IMR-90 (cell line): ENCODE results near the gene ST8SIA2. TPM values are rescaled to one million over a fixed set of nuclear protein-coding genes. Genes with fewer than 3 reads are reported as not detected.

Experiments used
- ATAC-seq: fragments of 200-7000 bp; cut with Tn5 transposase; 2 replicates; pipeline ENCODE4 v1.9.1; 2020; ENCODE audit warnings: low read depth, mild to moderate bottlenecking, moderate library complexity
- BruUV-seq: library from RNA; stranded (reverse); fragments of 400-500 nt; replicated peaks from 2 replicates; lab custom pipeline; 2021; lab: Mats Ljungman, UMichigan
- CTCF ChIA-PET: fragments of 300-600 bp; formaldehyde crosslinking; extraction: SDS; loops from one replicate; lab custom pipeline; 2021; ENCODE audit warnings: antibody characterized with exemption; lab: Yijun Ruan, JAX
- POLR2A ChIA-PET: fragments of 300-600 bp; sonication (Branson Sonifier 250); formaldehyde crosslinking; loops from one replicate; lab custom pipeline; 2022; ENCODE audit warnings: antibody characterized with exemption; ENCODE audit not compliant: unreplicated experiment; lab: Charles Lee
- DNase-seq: peaks from one replicate; pipeline ENCODE4 v3.0.0; 2013
- H2AFZ ChIP-seq: replicated peaks from 2 replicates; pipeline ENCODE3; 2013; ENCODE audit warnings: low read length, mild to moderate bottlenecking; ENCODE audit not compliant: poor library complexity
- H2AK5ac ChIP-seq: 2 replicates; pipeline ENCODE4 v1.6.1; 2013; ENCODE audit warnings: low read depth, low read length, inconsistent platforms
- H2AK9ac ChIP-seq: replicated peaks from 2 replicates; pipeline ENCODE3; 2013; ENCODE audit warnings: mild to moderate bottlenecking, low read depth, low read length, moderate library complexity; ENCODE audit not compliant: poor library complexity
- H2BK120ac ChIP-seq: 2 replicates; pipeline ENCODE4 v1.6.1; 2013; ENCODE audit warnings: low read depth, low read length, inconsistent platforms
- H2BK15ac ChIP-seq: 3 replicates; pipeline ENCODE4 v1.6.1; 2013; ENCODE audit warnings: low read depth, low read length, inconsistent platforms
- H2BK20ac ChIP-seq: 2 replicates; pipeline ENCODE4 v1.6.1; 2013; ENCODE audit warnings: low read depth, mild to moderate bottlenecking, inconsistent platforms, low read length, moderate library complexity
- H2BK5ac ChIP-seq: 2 replicates; pipeline ENCODE4 v1.6.1; 2013; ENCODE audit warnings: mild to moderate bottlenecking, low read depth, low read length, inconsistent platforms; ENCODE audit not compliant: poor library complexity, severe bottlenecking
- H3K14ac ChIP-seq: replicated peaks from 2 replicates; pipeline ENCODE4 v1.6.1; 2013; ENCODE audit warnings: low read depth, low read length, inconsistent platforms
- H3K18ac ChIP-seq: 2 replicates; pipeline ENCODE4 v1.6.1; 2013; ENCODE audit warnings: low read depth, low read length, control low read depth
- H3K23ac ChIP-seq: 2 replicates; pipeline ENCODE4 v1.6.1; 2013; ENCODE audit warnings: low read depth, low read length, inconsistent platforms
- H3K27ac ChIP-seq: 2 replicates; pipeline ENCODE4 v1.5.1; 2013; ENCODE audit warnings: mild to moderate bottlenecking, control low read depth, low read length; ENCODE audit not compliant: insufficient read depth
- H3K27me3 ChIP-seq: 2 replicates; pipeline ENCODE4 v1.6.1; 2013; ENCODE audit warnings: low read length; ENCODE audit not compliant: control insufficient read depth, insufficient read depth
- H3K36me3 ChIP-seq: 2 replicates; pipeline ENCODE4 v1.6.1; 2013; ENCODE audit warnings: low read length, mixed read lengths; ENCODE audit not compliant: control insufficient read depth, insufficient read depth
- H3K4ac ChIP-seq: 2 replicates; pipeline ENCODE4 v1.6.1; 2013; ENCODE audit warnings: low read depth, low read length, inconsistent platforms
- H3K4me1 ChIP-seq: 2 replicates; pipeline ENCODE4 v1.6.1; 2013; ENCODE audit warnings: low read length, mixed read lengths; ENCODE audit not compliant: control insufficient read depth, insufficient read depth
- H3K4me2 ChIP-seq: 2 replicates; pipeline ENCODE4 v1.6.1; 2013; ENCODE audit warnings: low read depth, mild to moderate bottlenecking, control low read depth, low read length, moderate library complexity
- H3K4me3 ChIP-seq: 2 replicates; pipeline ENCODE4 v1.5.1; 2013; ENCODE audit warnings: low read depth, mild to moderate bottlenecking, control low read depth, low read length, moderate library complexity; ENCODE audit not compliant: insufficient read depth
- H3K56ac ChIP-seq: 2 replicates; pipeline ENCODE4 v1.6.1; 2013; ENCODE audit warnings: low read length, inconsistent platforms; ENCODE audit not compliant: insufficient read depth; ENCODE audit errors: extremely low read depth
- H3K79me1 ChIP-seq, 2 experiments: 2 replicates each; pipeline ENCODE4 v1.6.1; 2013; ENCODE audit warnings: low read length in 2 of 2, inconsistent platforms in 1 of 2, low read depth in 1 of 2
- H3K9ac ChIP-seq: 2 replicates; pipeline ENCODE4 v1.6.1; 2013; ENCODE audit warnings: low read depth, low read length, control low read depth
- H3K9me1 ChIP-seq: 2 replicates; pipeline ENCODE4 v1.6.1; 2013; ENCODE audit warnings: low read length, inconsistent platforms; ENCODE audit not compliant: insufficient read depth
- H3K9me3 ChIP-seq: 2 replicates; pipeline ENCODE4 v1.6.1; 2013; ENCODE audit warnings: low read length; ENCODE audit not compliant: control insufficient read depth, insufficient read depth
- H4K20me1 ChIP-seq: 2 replicates; pipeline ENCODE4 v1.6.1; 2013; ENCODE audit warnings: low read length, inconsistent platforms; ENCODE audit not compliant: insufficient read depth
- H4K5ac ChIP-seq: 2 replicates; pipeline ENCODE4 v1.6.1; 2013; ENCODE audit warnings: mild to moderate bottlenecking, low read depth, low read length, control low read depth
- H4K8ac ChIP-seq, 2 experiments: 2 replicates each; pipeline ENCODE4 v1.6.1; 2013; ENCODE audit warnings: low read depth in 2 of 2, low read length in 2 of 2, control low read depth in 1 of 2, inconsistent platforms in 1 of 2
- H4K91ac ChIP-seq: 2 replicates; pipeline ENCODE4 v1.6.1; 2013; ENCODE audit warnings: low read depth, low read length, inconsistent platforms; ENCODE audit not compliant: insufficient read depth
- MAZ ChIP-seq: IDR thresholded peaks from 2 replicates; pipeline ENCODE4 v1.6.1; 2012; ENCODE audit warnings: low read depth, mild to moderate bottlenecking, low read length, improper control_type of control experiment, moderate library complexity, borderline replicate concordance
- POLR2A ChIP-seq: IDR thresholded peaks from 2 replicates; pipeline ENCODE4 v1.6.1; 2012; ENCODE audit warnings: mild to moderate bottlenecking, low read depth, low read length
- SMC3 ChIP-seq: fragments of 150-350 bp; IDR thresholded peaks from 2 replicates; pipeline ENCODE4 v1.6.1; 2016; ENCODE audit warnings: low read depth, mild to moderate bottlenecking, antibody characterized with exemption, low read length, moderate library complexity
- WGBS, 2 experiments: methylation state at CpG; one replicate each; pipeline versions ENCODE4 v1.1.5 to v1.1.7; 2013; ENCODE audit warnings: missing lambda C conversion rate in 2 of 2; ENCODE audit not compliant: insufficient read length in 1 of 2; ENCODE audit errors: extremely low coverage in 2 of 2; 5-methylcytosine and 5-hydroxymethylcytosine counted together
- dilution Hi-C: fragments of 300-500 bp; cut with HindIII; formaldehyde crosslinking; loops from one replicate; pipeline ENCODE4 v1.14.3; 2018; ENCODE audit warnings: low sequenced_read_pairs; ENCODE audit not compliant: unreplicated experiment
- in situ Hi-C: fragments of 300-500 bp; cut with MboI; formaldehyde crosslinking; loops from 3 replicates; pipeline ENCODE4 v1.14.3; 2019; ENCODE audit warnings: low sequenced_read_pairs, inconsistent platforms, mixed read lengths
- intact Hi-C: fragments of 100-400 bp; cut with micrococcal nuclease; formaldehyde crosslinking; loops from 2 replicates; pipeline ENCODE4 v1.10.0; 2022
- polyA plus RNA-seq, 3 experiments: library from polyadenylated mRNA; depleted of rRNA; stranded (reverse); fragments of >200 nt; gene quantifications; 2 replicates each; pipeline ENCODE4 v1.2.3, GENCODE V29; 2012; ENCODE audit warnings: low replicate concordance in 1 of 3
- total RNA-seq: library from RNA; depleted of rRNA; stranded (reverse); fragments of >200 nt; gene quantifications from 2 replicates; pipeline ENCODE4 v1.2.3, GENCODE V29; 2012

Gene ST8SIA2
- total and polyA plus RNA-seq, 2 of the 4 experiments (the other 2 are of a cell fraction), result not detected

GRCh38 chr15:92463826-92464225 lies 70.1 kb downstream of the ST8SIA2 start:
- DNase-seq, result no peak
- Histone ChIP-seq H2AK5ac (no peak overlapping the region), H4K91ac (no peak overlapping the region), H3K9me3 (peaks cover 11% of the 10 kb centered on the region), H4K5ac (no peak overlapping the region), H3K4me1 (no peaks in the 10 kb centered on the region), H2AK9ac (no peak overlapping the region), H3K23ac (no peak overlapping the region), H2BK120ac (no peak overlapping the region), H3K4me3 (no peak overlapping the region), H3K9ac (no peak overlapping the region), H4K20me1 (no peaks in the 10 kb centered on the region), H3K18ac (no peak overlapping the region), H3K27ac (no peak overlapping the region), H3K4ac (no peak overlapping the region), H3K36me3 (no peaks in the 10 kb centered on the region), H3K4me2 (no peak overlapping the region), H2BK15ac (no peak overlapping the region), H3K14ac (no peak overlapping the region), H3K27me3 (no peaks in the 10 kb centered on the region), H4K8ac (no peak overlapping the region), H3K56ac (no peak overlapping the region), H2BK20ac (no peak overlapping the region), H3K79me1 (no peaks in the 10 kb centered on the region), H2BK5ac (no peak overlapping the region), H3K9me1 (no peaks in the 10 kb centered on the region), H2AFZ (no peak overlapping the region)
- no TSS peak for BruUV-seq
- no peak for ATAC-seq
- 59% methylated on average over 3 of the region's 7 CpGs; no CpG with 5 or more reads in 1 of the 2 experiments for WGBS, 2 experiments
- ChIA-PET CTCF (no interaction called here), POLR2A (no interaction called here)
- in situ Hi-C loops, result no loop called here
- TF ChIP-seq SMC3, result no peak
- TF ChIP-seq MAZ, result no peak
- no peak for TF ChIP-seq POLR2A
- intact Hi-C loops, result no loop called here
- dilution Hi-C loops, result no loop called here
